HepG2 (cell line): ENCODE data around the gene LYG2. TPM values are rescaled to one million over a fixed set of nuclear protein-coding genes. Genes with fewer than 3 reads are reported as not detected.

ENCODE experiments used
- FOXP1 ChIP-seq, 2 experiments: fragments of 450-650 bp in 1 of 2; IDR thresholded peaks; 2 replicates each; pipeline ENCODE4 v1.6.1; 2017 to 2018; ENCODE audit warnings: antibody characterized with exemption in 1 of 2
- FOXP4 ChIP-seq: sonication (generic); formaldehyde crosslinking; IDR thresholded peaks from 2 replicates; pipeline ENCODE4 v1.4.0; 2020; ENCODE audit warnings: missing genetic modification reagents
- GATAD2A ChIP-seq: IDR thresholded peaks from 2 replicates; pipeline ENCODE4 v1.6.1; 2016
- HOXA3 ChIP-seq: sonication (generic); formaldehyde crosslinking; IDR thresholded peaks from 2 replicates; pipeline ENCODE4 v1.5.0; 2020; ENCODE audit warnings: missing genetic modification reagents
- MLXIP ChIP-seq: sonication (generic); formaldehyde crosslinking; IDR thresholded peaks from 2 replicates; pipeline ENCODE4 v1.9.0; 2021; ENCODE audit warnings: missing genetic modification reagents, borderline replicate concordance
- ONECUT2 ChIP-seq: sonication (generic); formaldehyde crosslinking; IDR thresholded peaks from 2 replicates; pipeline ENCODE4 v1.4.0; 2020; ENCODE audit warnings: missing genetic modification reagents
- PAX8 ChIP-seq: sonication (generic); formaldehyde crosslinking; IDR thresholded peaks from 2 replicates; pipeline ENCODE4 v1.8.0; 2022; ENCODE audit warnings: mild to moderate bottlenecking, missing genetic modification reagents, borderline replicate concordance
- PHF5A ChIP-seq: IDR thresholded peaks from one replicate; pipeline ENCODE4 v1.6.1; 2018; ENCODE audit warnings: low read depth, missing genetic modification reagents; ENCODE audit not compliant: unreplicated experiment
- PPARG ChIP-seq: conservative IDR thresholded peaks from 2 replicates; pipeline ENCODE4 v1.6.1; 2016; ENCODE audit warnings: missing biosample characterization, missing genetic modification reagents
- TBX2 ChIP-seq: sonication (generic); formaldehyde crosslinking; IDR thresholded peaks from 2 replicates; pipeline ENCODE4 v1.5.0; 2020; ENCODE audit warnings: missing genetic modification reagents, mild to moderate bottlenecking, borderline replicate concordance
- ZHX1 ChIP-seq: sonication (generic); formaldehyde crosslinking; IDR thresholded peaks from 2 replicates; pipeline ENCODE4 v1.8.1; 2022; ENCODE audit warnings: low read depth, mild to moderate bottlenecking, missing genetic modification reagents
- ZNF232 ChIP-seq: sonication (generic); formaldehyde crosslinking; IDR thresholded peaks from 2 replicates; pipeline ENCODE4 v1.4.0; 2020; ENCODE audit warnings: missing genetic modification reagents, borderline replicate concordance
- ZNF557 ChIP-seq: sonication (generic); formaldehyde crosslinking; IDR thresholded peaks from 2 replicates; pipeline ENCODE4 v1.4.0; 2020; ENCODE audit warnings: missing genetic modification reagents
- ZNF749 ChIP-seq: sonication (generic); formaldehyde crosslinking; IDR thresholded peaks from 2 replicates; pipeline ENCODE4 v1.8.0; 2022; ENCODE audit warnings: mild to moderate bottlenecking, missing genetic modification reagents, moderate library complexity, borderline replicate concordance
- ZNF75D ChIP-seq: sonication (generic); formaldehyde crosslinking; IDR thresholded peaks from 2 replicates; pipeline ENCODE4 v1.8.1; 2023; ENCODE audit warnings: missing genetic modification reagents, mild to moderate bottlenecking, borderline replicate concordance
- ZSCAN25 ChIP-seq: sonication (generic); formaldehyde crosslinking; IDR thresholded peaks from 2 replicates; pipeline ENCODE4 v1.8.0; 2022; ENCODE audit warnings: mild to moderate bottlenecking, missing genetic modification reagents
- polyA plus RNA-seq, 8 experiments: library from polyadenylated mRNA; depleted of rRNA in 3 of 8; stranded (reverse) in 7 of 8; unstranded in 1 of 8; fragments of >200 nt; fragmentation: Illumina TruSeq in 4 of 8; extraction: Trizol in 4 of 8; gene quantifications; 2 replicates each; pipeline versions ENCODE4 v1.2.1 to v1.2.3, GENCODE V29; 2011 to 2016; ENCODE audit warnings: low read depth in 4 of 8, missing spikeins in 1 of 8, mixed read lengths in 1 of 8; ENCODE audit not compliant: insufficient read depth in 1 of 8
- total RNA-seq, 5 experiments: library from RNA; depleted of rRNA; stranded (reverse); fragments of >200 nt; fragmentation: Illumina TruSeq; extraction: Trizol; gene quantifications; 2 replicates each; pipeline ENCODE4 v1.2.3, GENCODE V29; 2016; ENCODE audit warnings: low read depth in 1 of 5
- TF ChIP-seq, protein P1 (sequence below): sonication (generic); formaldehyde crosslinking; IDR thresholded peaks from 2 replicates; pipeline ENCODE4 v1.4.0; 2020; ENCODE audit warnings: missing genetic modification reagents, borderline replicate concordance
- TF ChIP-seq, protein P2 (sequence below): sonication (generic); formaldehyde crosslinking; IDR thresholded peaks from 2 replicates; pipeline ENCODE4 v1.5.0; 2020; ENCODE audit warnings: missing genetic modification reagents

The LYG2 gene
- total and polyA plus RNA-seq, 2 of the 13 experiments (the other 11 are each of a cell fraction or from before 2014, with no cell fraction given): 0.15 to 0.18 TPM

GRCh38 chr2:99278793-99279291, 23.4 kb upstream of the LYG2 start (continued):
- TF ChIP-seq, protein P1, sequence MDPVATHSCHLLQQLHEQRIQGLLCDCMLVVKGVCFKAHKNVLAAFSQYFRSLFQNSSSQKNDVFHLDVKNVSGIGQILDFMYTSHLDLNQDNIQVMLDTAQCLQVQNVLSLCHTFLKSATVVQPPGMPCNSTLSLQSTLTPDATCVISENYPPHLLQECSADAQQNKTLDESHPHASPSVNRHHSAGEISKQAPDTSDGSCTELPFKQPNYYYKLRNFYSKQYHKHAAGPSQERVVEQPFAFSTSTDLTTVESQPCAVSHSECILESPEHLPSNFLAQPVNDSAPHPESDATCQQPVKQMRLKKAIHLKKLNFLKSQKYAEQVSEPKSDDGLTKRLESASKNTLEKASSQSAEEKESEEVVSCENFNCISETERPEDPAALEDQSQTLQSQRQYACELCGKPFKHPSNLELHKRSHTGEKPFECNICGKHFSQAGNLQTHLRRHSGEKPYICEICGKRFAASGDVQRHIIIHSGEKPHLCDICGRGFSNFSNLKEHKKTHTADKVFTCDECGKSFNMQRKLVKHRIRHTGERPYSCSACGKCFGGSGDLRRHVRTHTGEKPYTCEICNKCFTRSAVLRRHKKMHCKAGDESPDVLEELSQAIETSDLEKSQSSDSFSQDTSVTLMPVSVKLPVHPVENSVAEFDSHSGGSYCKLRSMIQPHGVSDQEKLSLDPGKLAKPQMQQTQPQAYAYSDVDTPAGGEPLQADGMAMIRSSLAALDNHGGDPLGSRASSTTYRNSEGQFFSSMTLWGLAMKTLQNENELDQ (CRISPR knock-in tag): no peak
- TF ChIP-seq ZNF749 (CRISPR knock-in tag) (peak; percentile 51; the same call in 1 of the 2 replicates), TBX2 (CRISPR knock-in tag) (peak; percentile 95), PHF5A (CRISPR knock-in tag) (peak; percentile 72), ZSCAN25 (CRISPR knock-in tag) (0 out of 2 replicates have a peak, but pooled peaks have one; percentile 17), ONECUT2 (CRISPR knock-in tag) (peak; percentile 70), FOXP4 (CRISPR knock-in tag) (peak; percentile 97), FOXP1 (IDR thresholded peaks at IDR 0.05) (peak; percentile 43; the same call in 1 of the 2 replicates), FOXP1 (CRISPR knock-in tag; IDR thresholded peaks at IDR 0.05) (peak; percentile 97), GATAD2A (CRISPR knock-in tag) (peak; percentile 100), ZHX1 (no peak), ZNF557 (0 out of 2 replicates have a peak, but pooled peaks have one; percentile 18), MLXIP (CRISPR knock-in tag) (0 out of 2 replicates have a peak, but pooled peaks have one; percentile 17), PAX8 (CRISPR knock-in tag) (no peak), PPARG (CRISPR knock-in tag) (peak; percentile 74), ZNF232 (CRISPR knock-in tag) (peak; percentile 99), HOXA3 (CRISPR knock-in tag) (peak; percentile 47), ZNF75D (CRISPR knock-in tag) (no peak)
- TF ChIP-seq, protein P2, sequence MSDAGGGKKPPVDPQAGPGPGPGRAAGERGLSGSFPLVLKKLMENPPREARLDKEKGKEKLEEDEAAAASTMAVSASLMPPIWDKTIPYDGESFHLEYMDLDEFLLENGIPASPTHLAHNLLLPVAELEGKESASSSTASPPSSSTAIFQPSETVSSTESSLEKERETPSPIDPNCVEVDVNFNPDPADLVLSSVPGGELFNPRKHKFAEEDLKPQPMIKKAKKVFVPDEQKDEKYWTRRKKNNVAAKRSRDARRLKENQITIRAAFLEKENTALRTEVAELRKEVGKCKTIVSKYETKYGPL (CRISPR knock-in tag): peak; percentile 93
